Glutamatergic neuron (in vitro differentiated cells): Measurements from ENCODE around the gene PIK3R5. TPM values are rescaled to one million over a fixed set of nuclear protein-coding genes. Genes with fewer than 3 reads are reported as not detected.

Source experiments
- DNase-seq: peaks from one replicate; pipeline ENCODE4 v3.0.0; 2022
- H3K27ac Mint-ChIP-seq: one replicate; pipeline ENCODE4 v1.8.0; 2020; ENCODE audit warnings: mild to moderate bottlenecking, mixed read lengths, inconsistent platforms; ENCODE audit not compliant: unreplicated experiment
- H3K27me3 Mint-ChIP-seq: one replicate; pipeline ENCODE4 v1.8.0; 2020; ENCODE audit warnings: mild to moderate bottlenecking, moderate library complexity, mixed read lengths, inconsistent platforms; ENCODE audit not compliant: unreplicated experiment
- H3K36me3 Mint-ChIP-seq: one replicate; pipeline ENCODE4 v1.8.0; 2020; ENCODE audit warnings: mild to moderate bottlenecking, mixed read lengths, inconsistent platforms; ENCODE audit not compliant: unreplicated experiment
- H3K4me1 Mint-ChIP-seq: one replicate; pipeline ENCODE4 v1.8.0; 2020; ENCODE audit warnings: mild to moderate bottlenecking, low read depth, mixed read lengths, inconsistent platforms; ENCODE audit not compliant: unreplicated experiment
- H3K4me3 Mint-ChIP-seq: one replicate; pipeline ENCODE4 v1.8.0; 2020; ENCODE audit warnings: mild to moderate bottlenecking, mixed read lengths, inconsistent platforms; ENCODE audit not compliant: unreplicated experiment
- H3K9me3 Mint-ChIP-seq: one replicate; pipeline ENCODE4 v1.8.0; 2020; ENCODE audit warnings: mild to moderate bottlenecking, moderate library complexity, mixed read lengths, inconsistent platforms; ENCODE audit not compliant: unreplicated experiment
- CTCF ChIP-seq: fragments of 200-600 bp; sonication (generic); IDR thresholded peaks from one replicate; pipeline ENCODE4 v1.5.0; 2021; ENCODE audit not compliant: partially characterized antibody, unreplicated experiment
- total RNA-seq: library from RNA; stranded (reverse); fragmentation: NEBNext Ultra II Directional; extraction: Animal tissue kit (Norgen Biotek cat#: 25700); gene quantifications from one replicate; pipeline ENCODE4 v1.2.1, GENCODE V29; 2021; ENCODE audit not compliant: unreplicated experiment

Gene PIK3R5
- total RNA-seq, 1 donor from 2014 or later = not detected

DNA sequence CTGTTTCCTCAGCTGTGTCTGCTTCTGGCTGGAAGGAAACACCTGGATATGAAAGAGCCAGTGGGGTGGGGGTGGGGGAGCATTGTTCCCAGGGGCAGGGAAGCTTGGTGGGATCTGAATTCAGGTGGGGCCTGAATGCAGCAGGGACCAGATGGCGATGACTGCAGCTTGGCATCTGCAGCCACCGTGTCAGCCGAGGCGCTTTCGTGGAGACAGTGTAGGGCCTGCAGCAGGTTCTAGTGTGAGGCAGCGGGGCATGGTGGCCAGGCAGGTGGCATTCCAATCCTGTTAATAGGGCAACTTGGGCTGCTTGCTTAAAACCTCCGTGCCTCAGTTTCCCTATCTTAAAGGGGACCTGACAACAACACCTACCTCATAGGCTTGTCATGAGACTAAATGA lies 99.7 kb downstream of the PIK3R5 start:
- Mint-ChIP-seq H3K4me1 (peaks cover 2% of the 10 kb centered on the region), H3K36me3 (no peaks in the 10 kb centered on the region), H3K27ac (no peak overlapping the region), H3K9me3 (no peaks in the 10 kb centered on the region), H3K4me3 (no peak overlapping the region), H3K27me3 (peaks cover 4% of the 10 kb centered on the region)
- TF ChIP-seq CTCF = no peak
- no peak for DNase-seq

DNA sequence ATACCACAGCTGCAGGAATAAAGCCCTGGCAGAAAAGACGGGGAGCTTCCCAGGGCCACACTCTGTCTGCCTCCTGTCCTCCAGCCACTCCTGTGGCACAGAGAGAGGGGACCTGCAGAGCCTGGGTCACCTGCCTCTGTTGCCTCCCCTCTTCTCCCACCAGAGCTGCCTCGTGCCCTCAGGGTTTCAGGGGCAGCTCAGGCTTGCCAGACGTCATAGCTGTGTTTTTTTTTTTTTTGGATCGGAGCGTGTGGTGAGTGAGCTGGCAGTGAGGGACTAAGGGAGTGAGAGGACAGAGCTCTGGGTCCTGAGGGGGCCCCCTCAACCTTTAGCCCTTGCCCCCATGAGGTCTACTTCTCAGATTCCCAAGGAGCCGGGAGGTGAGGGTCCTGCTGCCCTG lies 100.1 kb downstream of the PIK3R5 start:
- no peak for TF ChIP-seq CTCF
- H3K4me1 Mint-ChIP-seq = peaks cover 2% of the 10 kb centered on the region
- no peak overlapping the region for H3K27ac Mint-ChIP-seq
- DNase-seq = no peak
- no peaks in the 10 kb centered on the region for H3K36me3 Mint-ChIP-seq
- no peaks in the 10 kb centered on the region for H3K9me3 Mint-ChIP-seq
- H3K4me3 Mint-ChIP-seq = no peak overlapping the region
- H3K27me3 Mint-ChIP-seq = peaks cover 4% of the 10 kb centered on the region

DNA sequence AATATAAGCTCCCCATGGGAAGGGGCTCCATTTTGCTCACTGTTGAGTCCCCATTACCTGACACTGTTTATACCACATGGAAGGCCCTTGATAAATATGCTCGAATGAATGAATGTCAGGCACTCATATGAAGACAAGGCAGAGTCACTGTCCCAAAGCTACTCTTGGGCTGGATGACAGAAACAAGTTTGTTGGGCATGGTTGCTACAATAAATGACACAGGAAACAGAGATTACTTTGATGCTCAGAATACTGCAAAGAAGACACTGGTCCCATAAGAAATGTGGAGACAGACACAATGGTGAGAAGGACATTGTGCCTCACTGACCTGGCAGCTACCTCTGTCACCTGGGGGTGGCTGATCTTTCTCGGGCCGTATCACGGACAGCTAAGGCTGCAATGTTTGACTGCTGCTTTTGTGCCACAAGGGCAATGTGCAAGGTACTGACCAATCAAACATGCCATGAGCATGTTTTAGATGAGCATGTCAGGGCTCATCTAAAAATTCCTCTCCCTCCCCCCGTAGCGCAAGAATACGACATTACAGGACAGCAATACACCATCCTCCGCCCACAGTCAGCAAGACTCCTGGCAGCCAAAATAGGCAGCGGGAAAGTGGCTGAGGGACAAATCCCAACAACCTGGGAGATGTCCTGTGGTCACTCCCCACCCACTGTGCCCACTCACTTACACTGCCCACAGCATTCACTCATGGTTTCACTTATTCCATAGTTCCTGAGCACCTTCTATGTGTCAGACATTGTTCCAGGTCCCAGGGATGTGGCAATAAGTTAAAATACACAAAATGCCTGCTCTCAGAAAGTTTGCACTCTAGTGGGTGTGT lies 103.1 kb downstream of the PIK3R5 start:
- Mint-ChIP-seq H3K36me3 (no peaks in the 10 kb centered on the region), H3K4me3 (no peak overlapping the region), H3K27ac (no peak overlapping the region), H3K9me3 (no peaks in the 10 kb centered on the region), H3K27me3 (peaks cover 4% of the 10 kb centered on the region), H3K4me1 (no peaks in the 10 kb centered on the region)
- no peak for TF ChIP-seq CTCF
- no peak for DNase-seq

- DNase-seq = no peak
- no peak for TF ChIP-seq CTCF
- H3K4me1 Mint-ChIP-seq = no peaks in the 10 kb centered on the region
Measured at GRCh38 chr17:8861495-8862181, 103.9 kb downstream of the PIK3R5 start.

GRCh38 chr17:8859804-8860430 lies 105.6 kb downstream of the PIK3R5 start:
- no peak for TF ChIP-seq CTCF
- Mint-ChIP-seq H3K4me1 (no peaks in the 10 kb centered on the region), H3K27me3 (no peaks in the 10 kb centered on the region), H3K4me3 (no peak overlapping the region), H3K9me3 (no peaks in the 10 kb centered on the region), H3K27ac (no peak overlapping the region), H3K36me3 (no peaks in the 10 kb centered on the region)
- DNase-seq = no peak

More at GRCh38 chr17:8861495-8862181, 103.9 kb downstream of the PIK3R5 start:
- Mint-ChIP-seq H3K27ac (no peak overlapping the region), H3K27me3 (peaks cover 2% of the 10 kb centered on the region), H3K4me3 (no peak overlapping the region), H3K36me3 (no peaks in the 10 kb centered on the region), H3K9me3 (no peaks in the 10 kb centered on the region)
